ENCODE results near the gene GAD2. TPM values are rescaled to one million over a fixed set of nuclear protein-coding genes. Genes with fewer than 3 reads are reported as not detected.
A peak's percentile ranks its signal among the peaks of the same experiment; 100 is the strongest.

GAD2 gene
- polyA plus RNA-seq (2013, experiment 1 of 4), result 1.5 TPM
- 0.71 TPM for polyA plus RNA-seq (2013, experiment 2 of 4)
- 0.80 TPM for polyA plus RNA-seq (2013, experiment 3 of 4)
- 0.69 TPM for polyA plus RNA-seq (2013, experiment 4 of 4)

GRCh38 chr10:26216585-26217395 is at the start of gene GAD2:
Gene GAD2 (plus strand): TSS chr10:26216774. CDS start chr10:26216810, 36 bp downstream.
- WGBS, 2 experiments, result 1% methylated on average over 60 of the region's 60 CpGs
- H3K4me1 ChIP-seq (ENCODE audit: control insufficient read depth, insufficient read depth, low read length), result peaks cover 42% of the 10 kb centered on the region
- peak within 1 kb of the TSS; percentile 24 for H3K4me3 ChIP-seq (ENCODE audit: insufficient read depth, low read depth, low read length)
- no peaks in the 10 kb centered on the region for H3K9me3 ChIP-seq (ENCODE audit: control insufficient read depth, low read length)
- no peak within 1 kb of the TSS for H3K27ac ChIP-seq (ENCODE audit: insufficient read depth, low read depth, low read length, poor library complexity, severe bottlenecking)
- no peaks in the 10 kb centered on the region for H3K36me3 ChIP-seq (ENCODE audit: control insufficient read depth, insufficient read depth, low read length)
- peaks cover 100% of the 10 kb centered on the region for H3K27me3 ChIP-seq (ENCODE audit: control insufficient read depth, insufficient read depth, low read length, poor library complexity, severe bottlenecking)

- Histone ChIP-seq H3K9me3 (ENCODE audit: control insufficient read depth, low read length) (no peaks in the 10 kb centered on the region), H3K4me1 (ENCODE audit: control insufficient read depth, insufficient read depth, low read length) (peaks cover 6% of the 10 kb centered on the region), H3K27ac (ENCODE audit: insufficient read depth, low read depth, low read length, poor library complexity, severe bottlenecking) (no peak overlapping the region), H3K36me3 (ENCODE audit: control insufficient read depth, insufficient read depth, low read length) (no peaks in the 10 kb centered on the region), H3K4me3 (ENCODE audit: insufficient read depth, low read depth, low read length) (no peak overlapping the region), H3K27me3 (ENCODE audit: control insufficient read depth, insufficient read depth, low read length, poor library complexity, severe bottlenecking) (no peaks in the 10 kb centered on the region)
- WGBS, 2 experiments, result 6% methylated on average over 2 of the region's 2 CpGs
Observed at GRCh38 chr10:26169466-26169865, 47.1 kb upstream of the GAD2 start.

- Histone ChIP-seq H3K9me3 (ENCODE audit: control insufficient read depth, low read length) (no peaks in the 10 kb centered on the region), H3K4me1 (ENCODE audit: control insufficient read depth, insufficient read depth, low read length) (peaks cover 6% of the 10 kb centered on the region), H3K27ac (ENCODE audit: insufficient read depth, low read depth, low read length, poor library complexity, severe bottlenecking) (no peak overlapping the region), H3K4me3 (ENCODE audit: insufficient read depth, low read depth, low read length) (no peak overlapping the region), H3K27me3 (ENCODE audit: control insufficient read depth, insufficient read depth, low read length, poor library complexity, severe bottlenecking) (no peaks in the 10 kb centered on the region), H3K36me3 (ENCODE audit: control insufficient read depth, insufficient read depth, low read length) (no peaks in the 10 kb centered on the region)
- 36 to 39% methylated on average over 7 of the region's 7 CpGs for WGBS, 2 experiments
Observed at GRCh38 chr10:26172131-26172530, 44.4 kb upstream of the GAD2 start.

DNA sequence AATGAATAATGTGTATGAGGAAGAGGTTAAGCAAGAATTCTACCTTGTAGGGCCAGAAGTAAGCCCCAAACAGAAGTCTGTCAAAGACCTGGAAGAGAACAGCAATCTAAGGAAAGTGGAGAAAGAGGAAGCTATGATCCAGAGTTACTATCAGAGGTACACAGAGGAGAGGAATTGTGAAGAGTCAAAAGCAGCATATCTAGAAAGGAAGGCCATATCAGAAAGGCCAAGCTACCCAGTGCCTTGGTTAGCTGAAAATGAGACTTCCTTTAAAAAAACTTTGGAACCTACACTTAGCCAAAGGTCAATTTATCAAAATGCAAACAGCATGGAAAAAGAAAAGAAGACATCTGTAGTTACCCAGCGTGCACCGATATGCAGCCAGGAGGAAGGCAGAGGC is 42.7 kb upstream of the GAD2 start:
- 84 to 89% methylated on average over 2 of the region's 2 CpGs for WGBS, 2 experiments
- Histone ChIP-seq H3K9me3 (ENCODE audit: control insufficient read depth, low read length) (no peaks in the 10 kb centered on the region), H3K4me1 (ENCODE audit: control insufficient read depth, insufficient read depth, low read length) (peaks cover 6% of the 10 kb centered on the region), H3K4me3 (ENCODE audit: insufficient read depth, low read depth, low read length) (no peak overlapping the region), H3K27ac (ENCODE audit: insufficient read depth, low read depth, low read length, poor library complexity, severe bottlenecking) (no peak overlapping the region), H3K36me3 (ENCODE audit: control insufficient read depth, insufficient read depth, low read length) (no peaks in the 10 kb centered on the region), H3K27me3 (ENCODE audit: control insufficient read depth, insufficient read depth, low read length, poor library complexity, severe bottlenecking) (no peaks in the 10 kb centered on the region)

DNA sequence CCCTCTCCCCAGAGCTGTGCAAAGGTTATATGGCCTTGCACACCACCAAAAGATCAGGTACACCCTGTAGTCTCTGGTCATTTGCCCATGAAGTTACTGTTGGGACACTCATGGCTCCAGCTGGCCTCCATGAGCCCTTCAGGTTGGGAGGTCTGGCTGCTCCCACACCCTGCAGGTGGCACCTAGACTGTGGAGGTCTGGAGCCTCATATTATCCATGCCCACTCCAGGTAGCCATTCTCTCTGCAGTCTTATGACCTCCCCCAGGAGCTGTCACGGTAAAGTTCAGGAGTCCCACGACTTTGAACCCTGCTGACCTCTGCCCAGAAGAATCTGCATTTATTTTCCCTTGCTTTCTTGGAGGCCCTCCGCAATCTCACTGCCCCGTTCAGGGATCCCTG is 39.2 kb upstream of the GAD2 start:
- no peaks in the 10 kb centered on the region for H3K27me3 ChIP-seq (ENCODE audit: control insufficient read depth, insufficient read depth, low read length, poor library complexity, severe bottlenecking)
- H3K4me1 ChIP-seq (ENCODE audit: control insufficient read depth, insufficient read depth, low read length), result no peaks in the 10 kb centered on the region
- no peaks in the 10 kb centered on the region for H3K36me3 ChIP-seq (ENCODE audit: control insufficient read depth, insufficient read depth, low read length)
- H3K9me3 ChIP-seq (ENCODE audit: control insufficient read depth, low read length), result no peaks in the 10 kb centered on the region
- no peak overlapping the region for H3K27ac ChIP-seq (ENCODE audit: insufficient read depth, low read depth, low read length, poor library complexity, severe bottlenecking)
- 85 to 94% methylated on average over 4 of the region's 4 CpGs for WGBS, 2 experiments
- H3K4me3 ChIP-seq (ENCODE audit: insufficient read depth, low read depth, low read length), result no peak overlapping the region

DNA sequence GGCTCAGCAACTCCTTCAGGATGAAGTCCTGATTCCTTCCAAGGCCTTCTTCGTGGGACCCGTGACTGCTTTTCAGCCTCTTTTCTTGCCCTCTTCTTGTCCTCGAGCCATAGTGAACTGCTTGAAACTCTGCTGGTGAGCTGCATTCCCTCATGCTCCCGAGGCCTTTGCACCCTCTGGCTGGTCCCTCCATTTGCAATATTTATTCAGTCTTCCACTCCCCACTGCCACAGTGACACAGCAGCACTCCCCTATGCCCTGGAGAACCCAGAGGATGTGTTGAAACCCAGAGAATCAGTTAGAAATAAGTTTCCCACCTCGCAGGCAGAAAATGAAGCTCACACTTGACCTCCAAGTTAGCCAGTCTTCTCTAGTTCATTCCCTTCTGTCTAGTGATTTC is 22.3 kb upstream of the GAD2 start:
- WGBS, 2 experiments, result 87 to 88% methylated on average over 5 of the region's 5 CpGs
- Histone ChIP-seq H3K4me3 (ENCODE audit: insufficient read depth, low read depth, low read length) (no peak overlapping the region), H3K36me3 (ENCODE audit: control insufficient read depth, insufficient read depth, low read length) (no peaks in the 10 kb centered on the region), H3K9me3 (ENCODE audit: control insufficient read depth, low read length) (no peaks in the 10 kb centered on the region), H3K27me3 (ENCODE audit: control insufficient read depth, insufficient read depth, low read length, poor library complexity, severe bottlenecking) (no peaks in the 10 kb centered on the region), H3K27ac (ENCODE audit: insufficient read depth, low read depth, low read length, poor library complexity, severe bottlenecking) (no peak overlapping the region), H3K4me1 (ENCODE audit: control insufficient read depth, insufficient read depth, low read length) (no peaks in the 10 kb centered on the region)

GRCh38 chr10:26197248-26197647 is 19.3 kb upstream of the GAD2 start:
- H3K36me3 ChIP-seq (ENCODE audit: control insufficient read depth, insufficient read depth, low read length), result no peaks in the 10 kb centered on the region
- no peaks in the 10 kb centered on the region for H3K27me3 ChIP-seq (ENCODE audit: control insufficient read depth, insufficient read depth, low read length, poor library complexity, severe bottlenecking)
- 96 to 97% methylated on average over 2 of the region's 2 CpGs for WGBS, 2 experiments

DNA sequence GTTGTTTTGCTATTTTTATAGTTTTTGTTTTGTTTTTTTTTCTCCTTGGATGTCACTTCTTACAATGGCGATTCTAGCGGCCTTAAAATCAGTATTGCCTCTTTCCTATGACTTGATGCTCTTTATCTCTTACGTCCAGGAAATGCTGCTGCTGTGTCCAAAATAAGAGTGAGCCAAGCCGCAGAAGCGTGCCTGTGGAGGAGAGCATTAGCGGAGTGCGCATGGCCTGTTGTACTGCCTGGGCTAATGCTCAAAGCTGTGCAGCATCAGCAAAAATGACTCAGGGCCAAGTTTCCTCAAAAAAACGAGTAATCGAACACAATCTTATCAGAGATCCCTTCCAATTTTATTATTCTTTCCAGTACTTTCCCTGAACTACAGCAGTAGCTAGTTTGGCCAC is 18.5 kb upstream of the GAD2 start:
- WGBS, 2 experiments, result 95% methylated on average over 9 of the region's 9 CpGs
- H3K27me3 ChIP-seq (ENCODE audit: control insufficient read depth, insufficient read depth, low read length, poor library complexity, severe bottlenecking), result no peaks in the 10 kb centered on the region
- H3K4me1 ChIP-seq (ENCODE audit: control insufficient read depth, insufficient read depth, low read length), result no peaks in the 10 kb centered on the region
- H3K4me3 ChIP-seq (ENCODE audit: insufficient read depth, low read depth, low read length), result no peak overlapping the region
- H3K36me3 ChIP-seq (ENCODE audit: control insufficient read depth, insufficient read depth, low read length), result no peaks in the 10 kb centered on the region
- H3K9me3 ChIP-seq (ENCODE audit: control insufficient read depth, low read length), result no peaks in the 10 kb centered on the region
- no peak overlapping the region for H3K27ac ChIP-seq (ENCODE audit: insufficient read depth, low read depth, low read length, poor library complexity, severe bottlenecking)

More at GRCh38 chr10:26197248-26197647, 19.3 kb upstream of the GAD2 start:
- Histone ChIP-seq H3K9me3 (ENCODE audit: control insufficient read depth, low read length) (no peaks in the 10 kb centered on the region), H3K4me3 (ENCODE audit: insufficient read depth, low read depth, low read length) (no peak overlapping the region), H3K27ac (ENCODE audit: insufficient read depth, low read depth, low read length, poor library complexity, severe bottlenecking) (no peak overlapping the region), H3K4me1 (ENCODE audit: control insufficient read depth, insufficient read depth, low read length) (no peaks in the 10 kb centered on the region)

DNA sequence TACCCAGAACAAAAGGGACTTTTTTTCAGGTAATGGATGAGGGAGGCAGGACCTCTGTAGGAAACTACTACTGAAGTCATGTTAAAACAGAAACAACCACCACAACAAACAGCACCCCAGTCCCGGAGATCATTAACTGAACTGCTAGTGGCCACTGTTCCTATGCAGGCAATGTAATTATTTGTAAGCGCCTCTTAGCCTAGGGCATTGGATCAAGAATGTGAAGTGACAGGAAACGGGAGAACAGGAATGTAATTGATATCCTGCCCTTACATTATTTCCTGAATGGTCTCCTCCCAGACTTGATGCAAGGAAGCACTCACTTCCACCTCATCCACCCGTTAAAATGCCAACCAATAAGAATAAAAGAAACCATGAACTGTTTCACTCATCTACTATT is 16.7 kb upstream of the GAD2 start:
- Histone ChIP-seq H3K9me3 (ENCODE audit: control insufficient read depth, low read length) (no peaks in the 10 kb centered on the region), H3K36me3 (ENCODE audit: control insufficient read depth, insufficient read depth, low read length) (no peaks in the 10 kb centered on the region), H3K27ac (ENCODE audit: insufficient read depth, low read depth, low read length, poor library complexity, severe bottlenecking) (no peak overlapping the region), H3K27me3 (ENCODE audit: control insufficient read depth, insufficient read depth, low read length, poor library complexity, severe bottlenecking) (no peaks in the 10 kb centered on the region), H3K4me1 (ENCODE audit: control insufficient read depth, insufficient read depth, low read length) (no peaks in the 10 kb centered on the region), H3K4me3 (ENCODE audit: insufficient read depth, low read depth, low read length) (no peak overlapping the region)
- 79 to 81% methylated on average over 4 of the region's 4 CpGs for WGBS, 2 experiments

DNA sequence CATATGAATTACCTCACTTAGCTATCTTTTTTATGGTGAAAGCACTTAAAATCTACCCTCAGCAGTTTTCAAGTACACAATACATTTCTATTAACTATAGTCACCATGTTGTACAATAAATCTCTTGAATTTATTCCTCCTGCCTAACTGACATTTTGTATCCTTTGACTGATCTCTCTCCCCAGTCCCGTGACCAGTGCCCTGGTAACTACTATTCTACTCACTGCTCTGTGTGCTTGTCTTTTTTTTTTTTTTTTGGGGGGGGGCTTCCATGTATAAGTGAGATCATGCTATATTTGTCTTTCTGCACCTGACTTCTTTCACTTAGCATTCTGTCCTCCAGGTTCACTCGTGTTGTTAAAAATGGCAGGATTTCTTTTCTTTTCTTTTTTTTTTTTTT is 11.4 kb upstream of the GAD2 start:
- H3K27ac ChIP-seq (ENCODE audit: insufficient read depth, low read depth, low read length, poor library complexity, severe bottlenecking), result no peak overlapping the region
- 83 to 92% methylated on average over 1 to 2 of the region's 2 CpGs for WGBS, 2 experiments
- no peaks in the 10 kb centered on the region for H3K4me1 ChIP-seq (ENCODE audit: control insufficient read depth, insufficient read depth, low read length)
- H3K27me3 ChIP-seq (ENCODE audit: control insufficient read depth, insufficient read depth, low read length, poor library complexity, severe bottlenecking), result peaks cover 2% of the 10 kb centered on the region
- no peaks in the 10 kb centered on the region for H3K9me3 ChIP-seq (ENCODE audit: control insufficient read depth, low read length)
- no peak overlapping the region for H3K4me3 ChIP-seq (ENCODE audit: insufficient read depth, low read depth, low read length)
- H3K36me3 ChIP-seq (ENCODE audit: control insufficient read depth, insufficient read depth, low read length), result no peaks in the 10 kb centered on the region
